GM12892 (cell line): ENCODE measurements around the gene TMLHE.

Experiments
- POLR2A ChIP-seq: IDR thresholded peaks from 2 replicates; pipeline ENCODE4 v1.6.1; 2011; ENCODE audit warnings: low read depth, low read length, control low read depth
- POLR2AphosphoS5 ChIP-seq: IDR thresholded peaks from 2 replicates; pipeline ENCODE4 v1.6.1; 2011; ENCODE audit warnings: low read depth, low read length, control low read depth
- TAF1 ChIP-seq: IDR thresholded peaks from 2 replicates; pipeline ENCODE4 v1.6.1; 2011; ENCODE audit warnings: low read depth, mild to moderate bottlenecking, control low read depth, low read length, borderline replicate concordance

- TF ChIP-seq TAF1 = no peak
- no peak for TF ChIP-seq POLR2AphosphoS5
- no peak for TF ChIP-seq POLR2A
These were observed 35.1 kb downstream of the TMLHE start for GRCh38 chrX:155577682-155578081.
